NB4 (cell line): ENCODE data around the gene TRDN.

Experiments used
- CTCF ChIP-seq: IDR thresholded peaks from one replicate; pipeline ENCODE4 v1.5.1; 2012; ENCODE audit warnings: low read depth, low read length
- POLR2A ChIP-seq: IDR thresholded peaks from 2 replicates; pipeline ENCODE4 v1.6.1; 2011; ENCODE audit warnings: mild to moderate bottlenecking; ENCODE audit not compliant: insufficient read length; ENCODE audit errors: extremely low read depth
- TF ChIP-seq, protein P1 (sequence below): IDR thresholded peaks from 2 replicates; pipeline ENCODE4 v1.6.1; 2011; ENCODE audit warnings: low read depth, low read length

GRCh38 chr6:123509112-123509511, 127.6 kb downstream of the TRDN start:
- TF ChIP-seq POLR2A: no peak
- TF ChIP-seq CTCF: no peak
- TF ChIP-seq, protein P1, sequence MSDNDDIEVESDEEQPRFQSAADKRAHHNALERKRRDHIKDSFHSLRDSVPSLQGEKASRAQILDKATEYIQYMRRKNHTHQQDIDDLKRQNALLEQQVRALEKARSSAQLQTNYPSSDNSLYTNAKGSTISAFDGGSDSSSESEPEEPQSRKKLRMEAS: no peak
